ENCODE data around the gene C6orf47. TPM values are rescaled to one million over a fixed set of nuclear protein-coding genes. Genes with fewer than 3 reads are reported as not detected.

Gene C6orf47
- total and polyA plus RNA-seq, 2 of the 13 experiments (the other 11 are each of a cell fraction or from before 2014, with no cell fraction given): 1.7 to 18.1 TPM

DNA sequence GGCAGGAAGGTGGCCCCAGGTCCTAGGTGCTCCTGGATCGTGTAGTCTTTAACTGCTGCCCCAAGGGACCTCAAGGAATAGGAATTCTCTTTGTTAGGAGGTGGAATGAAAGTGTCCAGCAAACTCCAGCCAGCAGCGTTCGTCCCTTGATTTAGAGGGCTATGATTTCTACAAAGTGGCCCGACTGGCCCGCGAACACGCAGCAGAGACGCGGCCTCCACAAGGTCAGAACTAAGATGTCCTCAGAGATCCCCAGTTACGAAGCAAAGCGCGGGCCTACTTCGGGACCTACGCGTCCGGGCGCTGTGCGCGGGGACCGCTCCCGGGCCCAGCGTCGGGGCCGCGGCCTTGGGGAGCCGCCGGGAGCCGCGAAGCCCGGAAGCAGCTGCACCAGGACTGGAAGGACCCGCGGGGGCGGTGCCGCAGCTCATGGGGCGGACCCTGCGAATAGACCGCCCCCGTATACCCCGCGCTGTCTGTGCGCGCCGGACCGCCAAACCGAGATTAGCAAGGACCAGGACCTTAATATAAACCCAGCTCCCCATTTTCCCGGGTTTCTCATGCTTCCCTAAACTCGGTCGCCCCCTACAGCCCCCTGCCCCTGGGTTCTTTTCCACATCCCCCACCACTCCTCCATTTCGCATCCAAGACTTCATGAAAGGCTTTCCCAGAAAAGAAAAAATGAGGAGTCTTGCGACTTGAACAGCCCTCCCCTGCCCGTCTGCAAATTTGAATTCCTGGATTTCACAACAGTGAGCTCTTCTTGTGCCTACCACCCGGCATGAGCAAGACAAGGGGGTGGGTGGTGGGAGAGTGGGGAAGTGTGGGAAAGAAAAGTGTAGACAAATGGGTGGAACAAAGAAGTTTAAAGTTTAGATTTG lies at the start of gene C6orf47 (continued):
- TF ChIP-seq, protein P1, sequence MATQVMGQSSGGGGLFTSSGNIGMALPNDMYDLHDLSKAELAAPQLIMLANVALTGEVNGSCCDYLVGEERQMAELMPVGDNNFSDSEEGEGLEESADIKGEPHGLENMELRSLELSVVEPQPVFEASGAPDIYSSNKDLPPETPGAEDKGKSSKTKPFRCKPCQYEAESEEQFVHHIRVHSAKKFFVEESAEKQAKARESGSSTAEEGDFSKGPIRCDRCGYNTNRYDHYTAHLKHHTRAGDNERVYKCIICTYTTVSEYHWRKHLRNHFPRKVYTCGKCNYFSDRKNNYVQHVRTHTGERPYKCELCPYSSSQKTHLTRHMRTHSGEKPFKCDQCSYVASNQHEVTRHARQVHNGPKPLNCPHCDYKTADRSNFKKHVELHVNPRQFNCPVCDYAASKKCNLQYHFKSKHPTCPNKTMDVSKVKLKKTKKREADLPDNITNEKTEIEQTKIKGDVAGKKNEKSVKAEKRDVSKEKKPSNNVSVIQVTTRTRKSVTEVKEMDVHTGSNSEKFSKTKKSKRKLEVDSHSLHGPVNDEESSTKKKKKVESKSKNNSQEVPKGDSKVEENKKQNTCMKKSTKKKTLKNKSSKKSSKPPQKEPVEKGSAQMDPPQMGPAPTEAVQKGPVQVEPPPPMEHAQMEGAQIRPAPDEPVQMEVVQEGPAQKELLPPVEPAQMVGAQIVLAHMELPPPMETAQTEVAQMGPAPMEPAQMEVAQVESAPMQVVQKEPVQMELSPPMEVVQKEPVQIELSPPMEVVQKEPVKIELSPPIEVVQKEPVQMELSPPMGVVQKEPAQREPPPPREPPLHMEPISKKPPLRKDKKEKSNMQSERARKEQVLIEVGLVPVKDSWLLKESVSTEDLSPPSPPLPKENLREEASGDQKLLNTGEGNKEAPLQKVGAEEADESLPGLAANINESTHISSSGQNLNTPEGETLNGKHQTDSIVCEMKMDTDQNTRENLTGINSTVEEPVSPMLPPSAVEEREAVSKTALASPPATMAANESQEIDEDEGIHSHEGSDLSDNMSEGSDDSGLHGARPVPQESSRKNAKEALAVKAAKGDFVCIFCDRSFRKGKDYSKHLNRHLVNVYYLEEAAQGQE (IDR thresholded peaks at IDR 0.05; ENCODE audit: borderline replicate concordance in 1 of 2, low read depth in 1 of 2, low read length in 2 of 2): peak in 1 of 2 experiments; percentile 51; a peak in 1 of 4 replicates
- peak; percentile 36; the same call in 1 of the 2 replicates for TF ChIP-seq ETV6 (CRISPR knock-in tag; conservative IDR thresholded peaks at IDR 0.05)
- TF ChIP-seq PAWR (CRISPR knock-in tag; IDR thresholded peaks at IDR 0.05; ENCODE audit: borderline replicate concordance): no peak
- peak; percentile 91 for TF ChIP-seq SAP130 (CRISPR knock-in tag; IDR thresholded peaks at IDR 0.05; ENCODE audit: low read depth)
- peak; percentile 87; the same call in 1 of the 2 replicates for TF ChIP-seq KLF6 (CRISPR knock-in tag; IDR thresholded peaks at IDR 0.05)
- TF ChIP-seq, protein P2, sequence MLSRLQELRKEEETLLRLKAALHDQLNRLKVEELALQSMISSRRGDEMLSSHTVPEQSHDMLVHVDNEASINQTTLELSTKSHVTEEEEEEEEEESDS (CRISPR knock-in tag; IDR thresholded peaks at IDR 0.05; ENCODE audit: borderline replicate concordance): no peak; the same call in 1 of the 2 replicates
- peak; percentile 97 for TF ChIP-seq ERF (CRISPR knock-in tag; IDR thresholded peaks at IDR 0.05)
- TF ChIP-seq ZNF484 (CRISPR knock-in tag; IDR thresholded peaks at IDR 0.05; ENCODE audit: borderline replicate concordance, low read depth): peak; percentile 50; the same call in 1 of the 2 replicates
- no peak for TF ChIP-seq MIER3 (CRISPR knock-in tag; IDR thresholded peaks at IDR 0.05; ENCODE audit: borderline replicate concordance)
- peak; percentile 69; the same call in 1 of the 2 replicates for TF ChIP-seq ZNF331 (CRISPR knock-in tag; IDR thresholded peaks at IDR 0.05)
- TF ChIP-seq ZNF34 (CRISPR knock-in tag; IDR thresholded peaks at IDR 0.05; ENCODE audit: borderline replicate concordance): 0 out of 2 replicates have a peak, but pooled peaks have one; percentile 25
- TF ChIP-seq, protein P3, sequence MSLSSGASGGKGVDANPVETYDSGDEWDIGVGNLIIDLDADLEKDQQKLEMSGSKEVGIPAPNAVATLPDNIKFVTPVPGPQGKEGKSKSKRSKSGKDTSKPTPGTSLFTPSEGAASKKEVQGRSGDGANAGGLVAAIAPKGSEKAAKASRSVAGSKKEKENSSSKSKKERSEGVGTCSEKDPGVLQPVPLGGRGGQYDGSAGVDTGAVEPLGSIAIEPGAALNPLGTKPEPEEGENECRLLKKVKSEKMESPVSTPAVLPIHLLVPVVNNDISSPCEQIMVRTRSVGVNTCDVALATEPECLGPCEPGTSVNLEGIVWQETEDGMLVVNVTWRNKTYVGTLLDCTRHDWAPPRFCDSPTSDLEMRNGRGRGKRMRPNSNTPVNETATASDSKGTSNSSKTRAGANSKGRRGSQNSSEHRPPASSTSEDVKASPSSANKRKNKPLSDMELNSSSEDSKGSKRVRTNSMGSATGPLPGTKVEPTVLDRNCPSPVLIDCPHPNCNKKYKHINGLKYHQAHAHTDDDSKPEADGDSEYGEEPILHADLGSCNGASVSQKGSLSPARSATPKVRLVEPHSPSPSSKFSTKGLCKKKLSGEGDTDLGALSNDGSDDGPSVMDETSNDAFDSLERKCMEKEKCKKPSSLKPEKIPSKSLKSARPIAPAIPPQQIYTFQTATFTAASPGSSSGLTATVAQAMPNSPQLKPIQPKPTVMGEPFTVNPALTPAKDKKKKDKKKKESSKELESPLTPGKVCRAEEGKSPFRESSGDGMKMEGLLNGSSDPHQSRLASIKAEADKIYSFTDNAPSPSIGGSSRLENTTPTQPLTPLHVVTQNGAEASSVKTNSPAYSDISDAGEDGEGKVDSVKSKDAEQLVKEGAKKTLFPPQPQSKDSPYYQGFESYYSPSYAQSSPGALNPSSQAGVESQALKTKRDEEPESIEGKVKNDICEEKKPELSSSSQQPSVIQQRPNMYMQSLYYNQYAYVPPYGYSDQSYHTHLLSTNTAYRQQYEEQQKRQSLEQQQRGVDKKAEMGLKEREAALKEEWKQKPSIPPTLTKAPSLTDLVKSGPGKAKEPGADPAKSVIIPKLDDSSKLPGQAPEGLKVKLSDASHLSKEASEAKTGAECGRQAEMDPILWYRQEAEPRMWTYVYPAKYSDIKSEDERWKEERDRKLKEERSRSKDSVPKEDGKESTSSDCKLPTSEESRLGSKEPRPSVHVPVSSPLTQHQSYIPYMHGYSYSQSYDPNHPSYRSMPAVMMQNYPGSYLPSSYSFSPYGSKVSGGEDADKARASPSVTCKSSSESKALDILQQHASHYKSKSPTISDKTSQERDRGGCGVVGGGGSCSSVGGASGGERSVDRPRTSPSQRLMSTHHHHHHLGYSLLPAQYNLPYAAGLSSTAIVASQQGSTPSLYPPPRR (CRISPR knock-in tag; IDR thresholded peaks at IDR 0.05; ENCODE audit: borderline replicate concordance): peak; percentile 46; the same call in 1 of the 2 replicates
- TF ChIP-seq, protein P4, sequence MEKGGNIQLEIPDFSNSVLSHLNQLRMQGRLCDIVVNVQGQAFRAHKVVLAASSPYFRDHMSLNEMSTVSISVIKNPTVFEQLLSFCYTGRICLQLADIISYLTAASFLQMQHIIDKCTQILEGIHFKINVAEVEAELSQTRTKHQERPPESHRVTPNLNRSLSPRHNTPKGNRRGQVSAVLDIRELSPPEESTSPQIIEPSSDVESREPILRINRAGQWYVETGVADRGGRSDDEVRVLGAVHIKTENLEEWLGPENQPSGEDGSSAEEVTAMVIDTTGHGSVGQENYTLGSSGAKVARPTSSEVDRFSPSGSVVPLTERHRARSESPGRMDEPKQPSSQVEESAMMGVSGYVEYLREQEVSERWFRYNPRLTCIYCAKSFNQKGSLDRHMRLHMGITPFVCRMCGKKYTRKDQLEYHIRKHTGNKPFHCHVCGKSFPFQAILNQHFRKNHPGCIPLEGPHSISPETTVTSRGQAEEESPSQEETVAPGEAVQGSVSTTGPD (CRISPR knock-in tag; IDR thresholded peaks at IDR 0.05): no peak
- peak; percentile 35; the same call in 1 of the 2 replicates for TF ChIP-seq KDM5A (IDR thresholded peaks at IDR 0.05; ENCODE audit: borderline replicate concordance, low read length)
- TF ChIP-seq ZNF143 (CRISPR knock-in tag; IDR thresholded peaks at IDR 0.05): peak; percentile 58; the same call in 1 of the 2 replicates
- peak; percentile 76 for TF ChIP-seq MXD4 (CRISPR knock-in tag; IDR thresholded peaks at IDR 0.05)

All from HepG2 (cell line).